Activated CD8-positive, alpha-beta memory T cell treated with anti-CD3 and anti-CD28 coated beads for 24 hours (primary cell): ENCODE measurements around the gene DDX47.

ENCODE experiments used
- DNase-seq: peaks from one replicate; pipeline ENCODE4 v3.0.0-alpha.2; 2020

Gene DDX47

DNA sequence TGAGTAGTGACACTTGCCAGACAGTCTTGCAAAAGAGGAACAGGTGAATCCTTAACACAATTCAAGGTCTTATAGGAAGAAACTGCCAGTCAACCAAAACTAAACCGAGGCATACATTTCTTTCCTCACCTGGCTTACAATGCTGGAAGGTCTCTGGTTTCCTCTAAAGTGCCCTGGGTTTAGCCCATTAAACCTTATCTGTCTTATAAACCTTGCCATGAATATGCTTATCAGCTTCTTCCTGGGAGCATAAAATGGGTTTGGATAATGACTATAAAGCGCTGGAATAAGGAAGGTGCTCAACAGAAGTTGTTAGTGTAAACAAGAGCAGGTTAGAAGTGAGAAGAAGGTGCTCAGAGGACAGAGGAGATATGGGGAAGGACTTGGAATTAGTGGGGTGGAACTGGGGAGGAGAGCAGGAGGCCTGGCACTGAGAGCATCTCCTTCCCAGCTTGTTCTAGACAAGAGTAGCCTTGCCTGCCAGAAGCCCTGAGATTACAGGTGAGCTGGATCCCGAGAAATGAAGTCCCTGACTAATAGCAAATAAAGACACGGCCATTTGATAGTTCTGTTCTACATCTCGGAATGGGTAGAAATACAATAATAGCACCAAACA is 64.1 kb downstream of the DDX47 start:
- DNase-seq, result no peak

DNA sequence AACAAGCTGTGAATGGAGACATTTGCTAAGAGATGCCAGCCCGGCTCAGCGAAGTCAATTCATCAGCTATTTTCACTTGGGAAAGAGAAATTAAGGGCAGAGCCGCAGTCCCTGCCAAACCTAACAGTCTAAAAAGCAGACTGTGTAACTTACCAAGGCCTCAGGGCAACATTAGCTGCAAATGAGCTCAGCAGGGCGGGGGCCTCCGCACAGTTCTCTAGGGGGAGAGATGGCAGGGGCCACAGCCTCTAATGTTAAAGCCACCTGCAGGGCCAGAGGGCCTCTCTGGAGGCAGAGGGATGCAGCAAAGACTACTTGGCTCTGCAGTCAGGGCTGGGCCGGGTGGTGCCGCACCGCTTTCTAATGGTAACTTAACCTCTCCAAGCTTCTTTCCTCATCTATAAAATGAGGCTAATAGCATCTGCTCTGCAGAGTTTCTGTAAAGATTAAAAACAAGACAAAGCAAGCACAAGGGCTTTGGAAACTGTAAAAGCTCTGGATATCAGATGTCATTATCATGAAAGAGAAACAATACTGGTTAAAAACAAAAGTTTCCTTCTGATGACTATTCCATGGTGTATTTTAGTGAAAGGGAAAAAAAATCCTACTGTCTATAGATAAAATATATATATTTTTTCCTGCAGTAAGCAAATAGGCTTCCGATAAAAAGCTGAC is 64.8 kb downstream of the DDX47 start:
- no peak for DNase-seq
